Midbrain (tissue), 1 donor: Measurements from ENCODE around the gene SEPTIN3.

ENCODE experiments used
- DNase-seq: peaks from one replicate; lab custom pipeline; 2025; lab: John Stamatoyannopoulos, UW

SEPTIN3 gene

GRCh38 chr22:41969110-41969646 is at the start of gene SEPTIN3:
SEPTIN3 (plus strand) TSS chr22:41969443; CDS start chr22:41971493, 2,050 bp downstream.
- DNase-seq: no peak

- no peak for DNase-seq
These were observed 48.8 kb upstream of the SEPTIN3 start for GRCh38 chr22:41920271-41920976.

- no peak for DNase-seq
These were observed 46.9 kb upstream of the SEPTIN3 start for GRCh38 chr22:41922328-41922727.

- no peak for DNase-seq
These were observed 46.2 kb upstream of the SEPTIN3 start for GRCh38 chr22:41922940-41923594.

GRCh38 chr22:41923595-41924276 is 45.5 kb upstream of the SEPTIN3 start:
- no peak for DNase-seq

GRCh38 chr22:41925783-41926460 is 43.3 kb upstream of the SEPTIN3 start:
- no peak for DNase-seq

- DNase-seq: no peak
These were observed 41.4 kb upstream of the SEPTIN3 start for GRCh38 chr22:41927813-41928212.

- DNase-seq: no peak
These were observed 40.4 kb upstream of the SEPTIN3 start for GRCh38 chr22:41928593-41929417.

- no peak for DNase-seq
These were observed 39.8 kb upstream of the SEPTIN3 start for GRCh38 chr22:41929418-41929810.

GRCh38 chr22:41931701-41932269 is 37.5 kb upstream of the SEPTIN3 start:
- DNase-seq: no peak

GRCh38 chr22:41932353-41932752 is 36.9 kb upstream of the SEPTIN3 start:
- DNase-seq: no peak

- DNase-seq: no peak
These were observed 35.6 kb upstream of the SEPTIN3 start for GRCh38 chr22:41933411-41934177.

GRCh38 chr22:41934284-41935014 is 34.8 kb upstream of the SEPTIN3 start:
- no peak for DNase-seq

- peak; percentile 20 for DNase-seq
These were observed 34.3 kb upstream of the SEPTIN3 start for GRCh38 chr22:41935015-41935351.

GRCh38 chr22:41935509-41935908 is 33.7 kb upstream of the SEPTIN3 start:
- no peak for DNase-seq

GRCh38 chr22:41936894-41937169 is 32.4 kb upstream of the SEPTIN3 start:
- DNase-seq: no peak

GRCh38 chr22:41939981-41940831 is 29.0 kb upstream of the SEPTIN3 start:
- DNase-seq: peak; percentile 37

GRCh38 chr22:41940832-41941765 is 28.1 kb upstream of the SEPTIN3 start:
- peak; percentile 85 for DNase-seq
